Sigmoid colon (tissue), 7 donors: Measurements from ENCODE around the gene NUDT21. TPM values are rescaled to one million over a fixed set of nuclear protein-coding genes. Genes with fewer than 3 reads are reported as not detected.

Experiments used
- DNase-seq: peaks from one replicate; pipeline ENCODE4 v3.0.0-alpha.2; 2019
- H3K27ac ChIP-seq, 4 donors: fragments of 200-600 bp; sonication (generic); one replicate each; pipeline ENCODE4 v1.5.1; 2016 to 2019; ENCODE audit warnings: mild to moderate bottlenecking in 1 of 4
- H3K27me3 ChIP-seq, 3 donors: fragments of 200-600 bp; sonication (generic); one replicate each; pipeline ENCODE4 v1.5.1; 2019; ENCODE audit warnings: mild to moderate bottlenecking in 1 of 3
- H3K36me3 ChIP-seq, 4 donors: fragments of 200-600 bp; sonication (generic); one replicate each; pipeline ENCODE4 v1.5.1; 2016 to 2019
- H3K4me1 ChIP-seq, 4 donors: fragments of 200-600 bp; sonication (generic); one replicate each; pipeline ENCODE4 v1.5.1; 2017 to 2019
- H3K4me3 ChIP-seq, 4 donors: fragments of 200-600 bp; sonication (generic); one replicate each; pipeline ENCODE4 v1.5.1; 2017 to 2019; ENCODE audit warnings: mild to moderate bottlenecking in 2 of 4, moderate library complexity in 1 of 4
- H3K9me3 ChIP-seq, 4 donors: fragments of 200-600 bp in 3 of 4; sonication (generic) in 3 of 4; one replicate each; pipeline versions ENCODE4 v1.5.1 to v1.6.1; 2013 to 2019
- CTCF ChIP-seq, 4 experiments: fragments of 450-650 bp in 3 of 4; fragments of 200-600 bp in 1 of 4; IDR thresholded peaks; one replicate each; pipeline ENCODE4 v1.5.1; 2016 to 2019; ENCODE audit warnings: antibody characterized with exemption in 4 of 4, mild to moderate bottlenecking in 3 of 4, moderate library complexity in 2 of 4
- EP300 ChIP-seq, 4 donors: sonication (generic); formaldehyde crosslinking; IDR thresholded peaks; one replicate each; pipeline ENCODE4 v1.6.1; 2017; ENCODE audit warnings: antibody characterized with exemption in 4 of 4
- POLR2A ChIP-seq, 2 donors: fragments of 450-650 bp; IDR thresholded peaks; one replicate each; pipeline ENCODE4 v1.6.1; 2016; ENCODE audit warnings: antibody characterized with exemption in 2 of 2, mild to moderate bottlenecking in 2 of 2, moderate library complexity in 2 of 2
- POLR2AphosphoS5 ChIP-seq, 4 donors: sonication (generic); formaldehyde crosslinking; IDR thresholded peaks; one replicate each; pipeline ENCODE4 v1.6.1; 2017; ENCODE audit warnings: antibody characterized with exemption in 4 of 4
- WGBS, 2 donors: extraction: QIAGEN DNeasy Blood & Tissue Kit; methylation state at CpG; one replicate each; pipeline ENCODE4 v1.1.7; 2013; 5-methylcytosine and 5-hydroxymethylcytosine counted together
- intact Hi-C: fragments of 100-400 bp; cut with DNase I; formaldehyde crosslinking; loops from one replicate; pipeline ENCODE4 v1.15.1; 2023
- polyA plus RNA-seq, 3 donors: library from polyadenylated mRNA; stranded (reverse); fragments of 200-250 nt; gene quantifications; one replicate each; pipeline ENCODE4 v1.2.3, GENCODE V29; 2013
- total RNA-seq, 4 donors: library from RNA; depleted of rRNA; stranded (reverse); fragments of >200 nt; gene quantifications; one replicate each; pipeline ENCODE4 v1.1.0, GENCODE V29; 2016
- donor health status: healthy with polysubstance abuse.
- donor health status: Bipolar disorder and iron deficiency.
- donor health status: healthy.

Gene NUDT21
- total and polyA plus RNA-seq, 7 donors: 33.0 to 51.7 (median 44.1) TPM

GRCh38 chr16:56411123-56411522 lies 40.0 kb downstream of the NUDT21 start:
- Histone ChIP-seq H3K27me3 (no peaks in the 10 kb centered on the region), H3K36me3 (peaks cover 0 to 56% (median 13%) of the 10 kb centered on the region in 4 donors), H3K4me1 (peaks cover 0 to 18% (median 4%) of the 10 kb centered on the region in 4 donors), H3K9me3 (no peaks in the 10 kb centered on the region), H3K4me3 (no peak overlapping the region), H3K27ac (no peak overlapping the region)
- WGBS, 2 donors: 89 to 90% methylated on average over 5 of the region's 5 CpGs
- intact Hi-C loops: no loop called here
- no peak for TF ChIP-seq POLR2A (IDR thresholded peaks at IDR 0.05)
- no peak for TF ChIP-seq EP300 (IDR thresholded peaks at IDR 0.05)
- TF ChIP-seq CTCF (IDR thresholded peaks at IDR 0.05): no peak
- TF ChIP-seq POLR2AphosphoS5 (IDR thresholded peaks at IDR 0.05): no peak
- no peak for DNase-seq

GRCh38 chr16:56409195-56409594 lies 41.9 kb downstream of the NUDT21 start:
- no peak for DNase-seq
- intact Hi-C loops: no loop called here
- Histone ChIP-seq H3K36me3 (peaks cover 0 to 70% (median 19%) of the 10 kb centered on the region in 4 donors), H3K4me1 (peaks cover 0 to 2% (median 0%) of the 10 kb centered on the region in 4 donors), H3K9me3 (no peaks in the 10 kb centered on the region), H3K27me3 (no peaks in the 10 kb centered on the region), H3K4me3 (no peak overlapping the region), H3K27ac (no peak overlapping the region)
- 33 to 73% methylated on average over 4 of the region's 4 CpGs for whole genome bisulfite sequencing, 2 donors
- TF ChIP-seq POLR2AphosphoS5 (IDR thresholded peaks at IDR 0.05) (no peak), CTCF (IDR thresholded peaks at IDR 0.05) (no peak), EP300 (IDR thresholded peaks at IDR 0.05) (no peak), POLR2A (IDR thresholded peaks at IDR 0.05) (no peak)

GRCh38 chr16:56408379-56409098 lies 42.6 kb downstream of the NUDT21 start:
- no peaks in the 10 kb centered on the region for H3K9me3 ChIP-seq
- TF ChIP-seq POLR2AphosphoS5 (IDR thresholded peaks at IDR 0.05): no peak
- TF ChIP-seq POLR2A (IDR thresholded peaks at IDR 0.05): no peak
- TF ChIP-seq CTCF (IDR thresholded peaks at IDR 0.05): no peak
- TF ChIP-seq EP300 (IDR thresholded peaks at IDR 0.05): no peak
- peaks cover 0 to 76% (median 23%) of the 10 kb centered on the region in 4 donors for H3K36me3 ChIP-seq
- no peak overlapping the region for H3K4me3 ChIP-seq
- intact Hi-C loops: no loop called here
- H3K4me1 ChIP-seq: no peaks in the 10 kb centered on the region
- 35 to 70% methylated on average over 7 of the region's 7 CpGs for WGBS, 2 donors
- H3K27me3 ChIP-seq: no peaks in the 10 kb centered on the region
- H3K27ac ChIP-seq: no peak overlapping the region
- no peak for DNase-seq

DNA sequence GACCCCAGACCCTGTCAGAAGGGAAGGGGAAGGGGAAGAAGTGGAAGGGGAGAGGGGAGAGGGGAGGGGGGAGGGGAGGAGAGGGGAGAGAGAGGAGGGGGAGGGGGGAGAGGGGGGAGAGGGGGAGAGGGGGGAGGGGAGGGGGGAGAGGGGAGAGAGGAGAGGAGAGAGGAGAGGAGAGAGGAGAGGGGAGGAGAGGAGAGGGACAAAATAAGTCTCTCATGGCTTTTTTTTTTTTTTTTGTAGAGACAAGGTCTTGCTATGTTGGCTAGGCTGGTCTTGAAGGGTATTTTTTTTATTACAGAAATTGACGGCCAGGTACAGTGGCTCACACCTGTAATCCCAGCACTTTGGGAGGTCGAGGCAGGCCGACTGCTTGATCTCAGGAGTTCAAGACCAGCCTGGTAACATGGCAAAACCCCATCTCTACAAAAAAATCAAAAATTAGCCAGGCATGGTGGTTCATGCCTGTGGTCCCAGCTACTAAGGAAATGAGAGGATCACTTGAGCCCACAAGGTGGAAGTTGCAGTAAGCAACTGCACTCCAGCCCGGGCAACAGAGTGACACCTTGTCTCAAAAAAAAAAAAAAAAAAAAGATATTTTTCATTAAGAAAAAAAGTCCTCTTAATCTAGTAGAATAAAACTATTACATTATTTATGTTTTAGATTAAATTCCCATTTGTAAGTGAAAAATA lies 45.0 kb downstream of the NUDT21 start:
- TF ChIP-seq CTCF (IDR thresholded peaks at IDR 0.05): no peak
- TF ChIP-seq EP300 (IDR thresholded peaks at IDR 0.05): no peak
- TF ChIP-seq POLR2AphosphoS5 (IDR thresholded peaks at IDR 0.05): no peak
- TF ChIP-seq POLR2A (IDR thresholded peaks at IDR 0.05): no peak
- 72 to 84% methylated on average over 4 of the region's 4 CpGs for WGBS, 2 donors

More for the DNA sequence above, 45.0 kb downstream of the NUDT21 start:
- no peaks in the 10 kb centered on the region for H3K9me3 ChIP-seq
- intact Hi-C loops: no loop called here
- H3K4me3 ChIP-seq: no peak overlapping the region
- no peak for DNase-seq
- no peaks in the 10 kb centered on the region for H3K27me3 ChIP-seq
- no peaks in the 10 kb centered on the region for H3K4me1 ChIP-seq
- H3K27ac ChIP-seq: no peak overlapping the region
- H3K36me3 ChIP-seq: peaks cover 18 to 85% (median 44%) of the 10 kb centered on the region in 4 donors
